D341Med (cell line): ENCODE results near the gene PIBF1.

Source experiments
- DNase-seq: peaks from one replicate; pipeline ENCODE4 v3.0.0; 2012; ENCODE audit warnings: low spot score

The PIBF1 gene

DNA sequence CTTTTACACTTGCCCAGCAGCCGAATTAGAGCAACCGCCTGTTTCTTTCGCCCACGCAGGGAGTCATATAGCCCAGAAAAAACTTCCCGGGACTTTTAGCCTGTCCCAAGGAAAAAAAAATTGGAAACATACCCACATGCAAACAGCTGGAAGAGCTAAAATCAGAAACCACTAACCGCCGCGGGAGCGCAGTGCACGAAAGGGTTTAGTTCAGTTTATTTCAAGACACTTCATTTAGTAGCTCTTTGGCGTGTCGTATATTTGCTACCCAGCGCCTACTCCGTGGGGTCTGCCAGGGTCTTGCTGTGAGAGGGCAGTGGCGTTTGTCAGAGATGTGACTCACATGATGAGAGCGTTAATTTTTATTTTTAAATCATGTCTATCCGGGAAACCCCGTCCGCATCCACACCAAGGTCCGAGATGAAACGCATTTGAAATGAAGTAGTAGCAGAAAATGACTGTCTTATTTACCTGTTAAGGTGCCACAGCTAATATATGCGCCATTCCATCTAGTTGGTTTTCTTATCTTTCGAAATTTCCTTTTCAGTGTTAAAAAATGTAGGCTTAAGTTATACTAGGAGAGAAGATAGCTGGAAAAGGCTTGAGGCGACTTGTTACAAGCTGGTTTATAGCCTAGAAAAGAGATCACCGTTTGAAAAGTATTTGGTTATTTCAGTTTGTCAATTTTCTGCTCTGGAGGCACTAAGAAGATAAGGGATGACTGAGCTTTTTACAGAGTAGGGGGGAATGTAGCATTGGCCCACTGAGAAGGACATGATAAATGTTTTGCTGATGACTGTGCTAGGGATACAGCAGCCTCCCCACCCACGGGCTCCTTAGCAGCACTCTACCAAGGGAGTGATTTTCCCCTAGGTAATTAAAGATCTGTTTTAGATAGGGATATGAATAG lies 278.6 kb downstream of the PIBF1 start:
- no peak for DNase-seq

DNA sequence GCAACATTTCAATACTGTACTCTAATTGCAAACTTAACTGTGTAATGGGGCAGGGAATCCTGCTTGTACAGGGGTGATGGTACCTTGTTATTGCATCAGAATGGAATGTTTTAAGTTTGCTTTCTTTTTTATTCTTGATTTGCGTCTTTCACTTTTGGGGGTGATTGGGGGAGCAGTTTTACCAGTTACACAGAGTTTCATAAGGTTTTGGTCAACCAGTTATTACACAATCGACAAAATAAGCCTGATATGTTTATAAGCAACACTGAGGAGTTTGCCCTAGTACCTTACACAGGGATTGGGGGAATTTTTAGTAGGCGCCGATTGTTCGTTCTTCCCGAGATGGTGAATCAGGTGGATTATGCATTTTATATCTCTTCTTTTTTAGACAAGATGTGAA lies 279.5 kb downstream of the PIBF1 start:
- no peak for DNase-seq

DNA sequence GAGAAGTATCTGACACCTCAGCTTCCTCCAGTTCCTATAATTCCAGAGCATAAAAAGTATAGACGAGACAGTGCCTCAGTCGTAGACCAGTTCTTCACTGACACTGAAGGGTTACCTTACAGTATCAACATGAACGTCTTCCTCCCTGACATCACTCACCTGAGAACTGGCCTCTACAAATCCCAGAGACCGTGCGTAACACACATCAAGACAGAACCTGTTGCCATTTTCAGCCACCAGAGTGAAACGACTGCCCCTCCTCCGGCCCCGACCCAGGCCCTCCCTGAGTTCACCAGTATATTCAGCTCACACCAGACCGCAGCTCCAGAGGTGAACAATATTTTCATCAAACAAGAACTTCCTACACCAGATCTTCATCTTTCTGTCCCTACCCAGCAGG lies 279.9 kb downstream of the PIBF1 start:
- DNase-seq: no peak

DNA sequence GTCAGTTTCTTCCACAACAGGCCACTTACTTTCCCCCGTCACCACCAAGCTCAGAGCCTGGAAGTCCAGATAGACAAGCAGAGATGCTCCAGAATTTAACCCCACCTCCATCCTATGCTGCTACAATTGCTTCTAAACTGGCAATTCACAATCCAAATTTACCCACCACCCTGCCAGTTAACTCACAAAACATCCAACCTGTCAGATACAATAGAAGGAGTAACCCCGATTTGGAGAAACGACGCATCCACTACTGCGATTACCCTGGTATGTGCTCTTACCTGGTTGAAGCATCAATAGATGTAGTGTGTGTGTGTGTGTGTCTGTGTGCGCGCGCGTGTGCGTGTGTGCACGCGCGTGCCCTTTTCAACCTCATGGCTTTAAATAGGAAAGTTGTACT lies 280.5 kb downstream of the PIBF1 start:
- no peak for DNase-seq

DNA sequence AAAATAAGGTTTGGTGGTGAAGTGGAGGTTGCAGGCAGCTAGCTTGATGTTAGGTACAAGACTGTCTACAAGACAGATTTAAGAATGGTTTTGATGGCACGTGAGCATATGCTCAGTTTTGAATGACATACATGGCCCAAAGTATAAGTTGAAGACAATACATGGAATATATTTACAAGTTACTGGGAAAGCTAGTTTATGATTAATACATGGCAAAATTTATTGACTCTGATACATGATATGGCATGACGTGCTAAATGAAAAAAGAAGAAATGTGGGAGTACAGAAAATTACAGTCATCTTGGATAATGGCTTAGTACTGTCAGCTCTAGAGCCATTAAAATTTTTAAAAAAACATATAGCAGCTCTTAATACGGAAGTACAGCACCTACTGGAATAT lies 281.2 kb downstream of the PIBF1 start:
- no peak for DNase-seq

DNA sequence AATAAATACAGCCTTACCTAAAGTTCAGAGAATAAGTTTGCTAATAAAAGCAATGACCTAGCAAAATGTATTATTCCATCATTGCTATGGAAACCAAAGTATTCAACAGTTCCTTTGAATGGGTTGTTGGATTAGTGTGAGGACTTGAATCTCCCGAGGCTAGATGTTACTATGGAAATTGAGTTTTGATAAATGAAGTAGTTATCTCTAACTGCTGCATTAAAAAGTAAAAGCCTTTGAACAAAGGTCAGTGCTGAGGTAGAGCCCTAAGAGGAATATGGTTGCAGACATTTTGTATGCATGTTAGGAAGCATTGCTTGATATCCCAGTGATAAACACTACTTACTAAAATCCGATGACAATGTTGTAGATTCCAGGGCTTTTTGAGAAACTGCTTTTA lies 283.1 kb downstream of the PIBF1 start:
- no peak for DNase-seq

DNA sequence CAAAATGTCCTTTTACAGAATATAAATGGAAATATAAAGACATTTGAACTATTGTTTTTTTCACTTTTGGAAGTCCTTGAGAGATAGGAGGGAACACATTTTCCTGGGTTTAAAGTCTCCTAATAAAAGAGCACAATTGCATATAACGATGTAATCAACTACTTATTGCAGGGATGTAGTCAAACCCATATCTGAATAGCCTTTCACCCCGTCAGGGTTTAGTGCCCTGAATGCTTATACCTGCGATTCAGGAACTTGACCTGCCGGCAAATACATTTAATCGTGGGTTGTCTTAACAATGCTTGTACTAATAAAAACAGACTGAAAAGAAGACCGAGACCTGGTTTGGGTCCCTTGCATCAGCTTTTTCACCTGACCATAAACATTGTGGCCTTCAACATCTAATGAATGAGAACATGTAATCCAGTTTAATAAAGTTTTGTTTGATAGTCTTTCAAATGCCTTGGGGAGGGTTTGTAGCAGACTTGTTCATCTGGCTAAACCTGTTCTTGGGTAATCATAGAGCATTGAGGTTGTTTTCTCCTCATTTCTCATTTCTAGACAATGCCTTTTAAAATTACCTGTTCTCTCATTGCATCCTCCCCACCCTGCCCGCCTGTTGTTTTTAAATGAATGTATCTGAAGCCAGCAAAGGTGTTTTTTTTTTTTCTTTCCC lies 283.9 kb downstream of the PIBF1 start:
- DNase-seq: no peak
